NCI-H187 (cell line): ENCODE data around the gene ITGAL.
"Not testable (repeated sequence)": the region's sequence is repeated elsewhere in the genome, so short reads cannot be mapped to it uniquely, and the experiment has no call there.

Experiments used
- DNase-seq, 2 experiments: peaks; one replicate each; lab custom pipeline; 2025; lab: John Stamatoyannopoulos, UW

Gene ITGAL

DNA sequence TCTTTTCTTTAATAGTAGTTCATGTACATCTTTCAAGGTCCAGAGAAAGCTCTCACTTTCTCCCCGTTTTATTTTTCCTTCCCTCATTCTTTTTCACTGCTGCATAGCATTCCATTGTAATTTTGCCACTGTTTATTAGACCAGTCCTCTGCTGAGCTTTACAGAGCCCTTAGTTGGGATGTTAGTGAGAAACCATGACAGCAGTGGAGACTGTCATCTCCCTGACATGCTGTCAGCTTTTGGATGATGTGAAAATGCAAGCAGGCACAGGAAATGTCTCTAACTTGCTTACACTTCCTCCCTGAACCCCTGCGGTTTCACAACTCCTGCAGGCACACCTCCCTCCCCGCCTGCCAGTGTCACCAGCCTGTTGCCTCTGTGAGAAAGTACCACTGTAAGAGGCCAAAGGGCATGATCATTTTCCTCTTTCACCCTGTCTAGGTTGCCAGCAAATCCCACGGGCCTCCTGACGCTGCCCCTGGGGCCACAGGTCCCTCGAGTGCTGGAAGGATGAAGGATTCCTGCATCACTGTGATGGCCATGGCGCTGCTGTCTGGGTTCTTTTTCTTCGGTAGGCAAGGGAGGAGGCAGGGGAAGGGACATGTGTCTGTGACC is at the start of gene ITGAL:
ITGAL (plus strand) TSS at position 415 of the 615 bp plus-strand sequence; CDS start at position 511, 96 bp downstream.
- DNase-seq = no peak

DNA sequence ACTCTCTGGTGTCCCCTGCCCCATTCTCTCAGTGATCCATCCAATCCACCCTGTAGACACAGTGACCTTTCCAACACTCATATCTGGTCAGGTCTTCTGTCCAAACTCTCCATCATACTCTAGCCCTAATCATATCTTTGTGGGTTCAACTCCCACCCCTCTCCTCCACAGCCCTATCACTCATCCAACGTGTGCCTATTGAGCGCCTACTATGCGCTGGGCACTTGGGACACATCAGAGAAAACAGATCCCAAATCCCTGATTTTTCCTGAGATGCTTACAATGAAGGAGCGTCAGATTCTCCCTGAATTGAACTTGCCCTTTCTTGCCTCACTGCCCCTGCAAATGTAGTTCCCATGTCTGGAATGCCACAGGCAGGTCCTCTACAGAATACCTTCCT is 44.5 kb upstream of the ITGAL start:
- no peak for DNase-seq

DNA sequence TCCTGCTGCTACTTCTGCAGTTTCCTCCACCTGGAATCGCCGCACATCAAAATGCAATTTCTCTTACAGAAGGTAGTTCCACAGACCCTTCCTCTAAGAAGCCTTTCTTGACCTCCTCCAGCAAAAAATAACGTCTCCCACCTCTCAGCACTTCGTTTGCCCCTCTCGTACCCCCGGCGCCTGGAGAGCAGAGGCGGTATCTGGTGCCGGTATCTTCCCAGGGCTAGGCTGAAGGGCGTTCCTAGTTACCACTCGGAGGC is 43.2 kb upstream of the ITGAL start:
- DNase-seq = no peak

DNA sequence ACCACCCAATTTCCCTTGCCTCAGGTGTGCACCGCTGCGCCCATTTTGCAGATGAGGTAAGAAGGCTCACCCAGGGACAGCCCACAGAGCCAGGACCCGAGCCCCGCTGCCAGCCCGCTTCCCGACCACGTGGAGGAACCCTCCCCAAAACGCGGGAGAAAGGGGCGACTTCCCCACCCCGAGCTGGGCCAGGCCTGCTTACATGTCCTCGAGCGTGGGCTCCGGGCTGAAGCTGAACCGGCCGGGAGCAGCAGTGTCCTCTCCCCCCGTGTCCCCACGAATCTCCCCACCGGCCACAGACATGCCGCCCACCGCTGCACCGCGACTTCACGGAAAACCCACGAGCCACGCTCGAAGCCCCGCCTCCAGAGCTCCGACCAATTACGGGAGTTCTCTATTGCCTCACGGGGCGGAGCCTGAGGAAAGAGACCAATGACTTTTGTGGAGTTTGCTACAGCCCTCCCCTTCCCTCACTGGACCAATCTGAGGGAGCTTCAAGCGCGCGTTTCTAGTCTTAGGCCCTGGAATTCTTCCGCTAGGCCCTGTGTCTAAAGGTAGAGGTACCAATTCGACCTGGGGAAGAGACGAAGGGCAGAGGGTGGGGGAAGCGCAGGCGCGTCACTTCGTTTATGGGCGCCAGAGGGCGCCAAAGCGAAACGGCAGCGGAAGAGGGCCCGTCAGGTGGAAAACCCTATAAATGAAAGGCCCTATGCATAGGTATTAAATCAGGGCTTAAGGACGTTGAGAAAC is 42.7 kb upstream of the ITGAL start, which contains the start of gene DCTPP1:
DCTPP1 (minus strand) TSS at position 353 of the 750 bp plus-strand sequence; CDS start at position 303, 50 bp downstream.
- DNase-seq = peak; percentile 80 to 88

DNA sequence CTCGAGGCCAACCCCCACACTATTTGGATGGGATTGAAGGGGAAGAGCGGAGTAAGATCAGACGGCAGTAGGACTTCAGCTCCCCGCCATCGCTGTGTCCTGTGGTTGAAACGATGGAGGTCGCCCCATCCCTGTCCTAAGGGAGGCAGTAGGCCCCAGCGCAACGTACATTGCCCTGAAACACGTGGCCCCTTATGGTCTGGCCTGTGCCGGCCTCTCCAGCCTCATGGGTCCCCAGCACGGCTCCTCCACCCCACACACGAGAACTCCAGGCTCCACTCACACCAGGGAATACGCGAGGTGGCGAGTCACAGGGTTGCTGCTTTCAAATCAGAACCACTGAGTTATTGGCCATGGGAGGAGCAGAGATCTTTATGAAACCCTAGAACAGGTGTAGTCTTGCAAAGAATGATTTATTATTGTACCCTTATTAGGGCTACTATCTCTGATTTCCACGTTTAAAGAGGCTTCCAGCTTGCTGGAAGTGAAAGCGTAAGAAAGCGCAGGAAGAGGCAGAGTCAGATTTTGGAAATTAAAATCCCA is 42.0 kb upstream of the ITGAL start:
- DNase-seq = no peak

DNA sequence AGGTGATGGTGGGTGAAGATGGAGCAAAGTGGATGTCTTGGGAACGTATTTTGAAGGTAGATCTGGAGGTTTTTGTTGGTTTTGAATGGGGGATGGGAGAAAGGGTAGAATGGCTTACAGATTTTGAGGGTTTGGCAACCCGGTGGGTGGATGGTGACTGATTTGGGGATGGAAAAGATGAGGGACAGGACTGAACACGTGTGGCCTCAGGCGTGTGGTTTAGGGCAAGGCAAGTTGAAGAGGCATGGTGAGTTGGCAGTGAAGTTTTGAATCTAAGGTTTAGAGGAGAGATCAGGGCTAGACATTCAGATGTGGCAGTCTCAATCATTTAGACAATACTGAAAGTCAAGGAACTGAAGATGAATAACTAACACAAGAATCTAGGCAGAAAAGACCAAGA is 37.7 kb upstream of the ITGAL start:
- no peak for DNase-seq

DNA sequence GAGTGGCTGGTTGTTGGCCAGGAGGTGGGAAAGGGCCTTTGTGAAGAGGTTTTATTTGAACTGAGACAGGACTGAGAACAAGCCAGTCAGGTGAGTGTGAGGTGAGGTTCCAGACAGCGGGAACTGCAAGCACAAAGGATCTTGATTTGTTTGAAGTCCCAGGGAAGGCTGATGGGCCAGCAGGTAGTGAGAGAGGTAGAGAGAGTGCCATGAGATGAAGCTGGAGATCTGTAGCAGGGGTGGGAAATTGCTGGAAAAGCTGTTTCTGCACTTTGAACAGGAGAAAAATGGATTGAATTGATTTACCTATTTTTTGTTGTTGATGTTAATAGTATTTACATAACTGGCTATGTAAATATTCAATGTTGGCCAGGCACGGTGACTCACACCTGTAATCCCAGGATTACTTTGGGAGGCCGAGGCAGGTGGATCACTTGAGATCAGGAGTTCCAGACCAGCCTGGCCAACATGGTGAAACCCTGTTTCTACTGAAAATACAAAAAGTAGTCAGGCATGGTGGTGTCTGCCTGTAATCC is 35.0 kb upstream of the ITGAL start:
- DNase-seq = peak in 1 of 2 experiments; percentile 6

DNA sequence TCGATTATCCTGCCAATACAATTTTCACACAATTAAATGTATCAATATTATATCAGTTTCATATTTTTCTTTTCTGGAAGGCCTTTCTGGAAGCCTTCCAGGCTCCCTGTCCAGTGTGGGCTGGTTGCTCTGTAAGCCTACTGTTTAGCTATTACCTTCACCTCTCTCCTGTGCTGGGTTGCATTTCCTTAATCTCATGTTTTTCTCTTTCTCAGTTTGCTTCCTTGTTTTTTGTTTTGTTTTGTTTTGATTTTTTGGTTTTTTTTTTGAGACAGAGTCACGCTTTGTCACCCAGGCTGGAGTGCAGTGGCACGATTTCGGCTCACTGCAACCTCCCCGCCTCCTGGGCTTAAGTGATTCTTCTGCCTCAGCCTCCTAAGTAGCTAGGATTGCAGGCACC is 33.7 kb upstream of the ITGAL start:
- no peak for DNase-seq

DNA sequence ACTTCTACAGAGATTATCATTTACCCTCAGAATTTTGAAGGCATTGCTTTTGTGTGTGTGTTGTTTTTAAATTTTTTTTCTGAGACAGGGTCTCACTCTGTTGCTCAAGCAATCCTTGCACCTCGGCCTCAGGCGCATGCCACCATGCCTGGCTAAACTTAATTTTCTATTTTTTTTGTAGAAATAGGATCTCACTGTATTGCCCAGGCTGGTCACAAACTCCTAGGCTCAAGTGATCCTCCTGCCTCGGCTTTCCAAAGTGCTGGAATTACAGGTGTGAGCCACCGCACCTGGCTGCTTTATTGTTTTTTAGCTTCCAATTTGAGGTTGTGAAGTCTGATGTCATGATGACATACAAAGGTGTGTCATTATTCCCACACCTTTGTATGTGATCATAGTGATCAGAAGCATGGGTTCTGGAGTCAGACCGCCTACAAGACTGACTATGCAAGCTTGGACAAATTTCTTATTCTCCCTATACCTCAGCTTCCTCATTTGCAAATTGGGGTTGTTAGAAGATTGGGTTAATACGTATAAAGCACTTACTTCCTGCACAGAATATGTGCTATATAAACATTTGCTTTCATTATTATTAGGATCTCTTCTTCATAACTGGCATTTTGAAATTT is 32.7 kb upstream of the ITGAL start:
- no peak for DNase-seq

DNA sequence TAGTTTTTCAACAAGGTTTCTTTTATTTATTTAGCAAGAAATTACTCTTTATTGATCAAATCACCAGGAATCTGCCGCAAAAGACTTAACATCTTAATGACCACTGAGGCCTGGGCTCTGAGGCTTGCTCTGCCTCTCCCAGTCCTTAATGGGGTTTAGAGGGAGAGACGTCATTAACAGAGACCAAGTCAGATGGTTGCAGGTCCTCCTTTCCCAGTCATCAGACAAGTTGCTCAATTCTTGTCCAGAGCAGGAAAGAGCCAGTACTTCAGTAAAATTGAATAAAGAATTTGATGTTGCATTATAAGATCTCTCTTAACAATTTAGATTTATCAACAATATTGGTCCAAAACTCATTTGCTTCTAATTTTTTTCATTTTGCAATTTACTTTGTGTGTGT is 28.9 kb upstream of the ITGAL start:
- no peak for DNase-seq

DNA sequence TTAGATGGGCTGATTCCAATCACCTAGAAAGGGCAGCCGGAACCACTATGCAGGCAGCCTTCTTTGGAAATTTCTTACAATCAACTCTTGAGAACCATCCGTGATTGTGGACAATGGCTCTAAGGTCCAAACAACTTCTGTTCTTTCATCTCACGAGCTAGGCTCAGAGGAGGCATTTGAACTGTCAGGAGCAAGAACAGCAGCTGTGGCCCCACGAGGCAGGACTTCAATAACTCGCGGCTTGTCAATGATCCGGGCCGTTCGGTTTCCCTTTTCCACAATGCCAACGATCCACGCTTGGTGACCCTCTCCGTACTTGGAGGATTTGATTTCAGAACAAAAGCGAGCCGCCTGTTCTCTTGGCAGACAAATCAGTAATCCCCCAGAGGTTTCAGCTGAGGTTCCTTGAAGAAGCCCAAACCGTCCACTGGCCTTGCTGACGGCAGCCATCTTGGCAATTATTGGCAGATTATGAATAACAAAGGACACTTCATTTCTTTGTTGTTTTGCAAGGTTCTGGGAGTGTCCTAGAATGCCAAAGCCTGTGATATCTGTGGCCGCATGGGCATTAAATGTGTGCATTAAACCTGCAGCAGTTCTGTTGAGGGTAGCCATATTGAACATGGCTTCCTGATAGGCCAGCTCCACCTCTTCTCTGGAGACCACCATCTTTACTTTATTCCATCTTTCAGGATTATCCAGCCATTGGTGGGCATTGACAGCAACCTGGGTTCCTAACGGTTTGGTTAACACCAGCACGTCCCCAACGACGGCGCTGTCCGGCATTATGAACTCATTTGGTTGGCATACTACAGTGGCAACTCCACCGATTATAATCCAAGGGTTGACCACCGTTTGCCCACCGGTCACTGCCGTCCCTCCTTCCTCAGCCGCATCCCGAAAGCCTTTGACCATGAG is 28.1 kb upstream of the ITGAL start:
- DNase-seq = no peak

DNA sequence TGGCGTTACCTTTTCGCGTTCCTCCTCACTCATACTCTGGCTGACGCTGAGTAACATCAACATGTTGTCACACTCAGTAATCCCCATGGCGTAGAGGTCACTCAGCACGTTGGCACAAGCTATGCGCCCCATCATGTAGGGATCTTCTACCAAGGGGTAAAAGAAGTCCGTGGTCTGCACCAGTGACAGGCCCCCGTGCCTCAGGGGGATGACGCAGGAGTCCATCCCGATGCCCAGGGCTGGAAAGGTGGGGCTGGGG is 27.5 kb upstream of the ITGAL start:
- no peak for DNase-seq

DNA sequence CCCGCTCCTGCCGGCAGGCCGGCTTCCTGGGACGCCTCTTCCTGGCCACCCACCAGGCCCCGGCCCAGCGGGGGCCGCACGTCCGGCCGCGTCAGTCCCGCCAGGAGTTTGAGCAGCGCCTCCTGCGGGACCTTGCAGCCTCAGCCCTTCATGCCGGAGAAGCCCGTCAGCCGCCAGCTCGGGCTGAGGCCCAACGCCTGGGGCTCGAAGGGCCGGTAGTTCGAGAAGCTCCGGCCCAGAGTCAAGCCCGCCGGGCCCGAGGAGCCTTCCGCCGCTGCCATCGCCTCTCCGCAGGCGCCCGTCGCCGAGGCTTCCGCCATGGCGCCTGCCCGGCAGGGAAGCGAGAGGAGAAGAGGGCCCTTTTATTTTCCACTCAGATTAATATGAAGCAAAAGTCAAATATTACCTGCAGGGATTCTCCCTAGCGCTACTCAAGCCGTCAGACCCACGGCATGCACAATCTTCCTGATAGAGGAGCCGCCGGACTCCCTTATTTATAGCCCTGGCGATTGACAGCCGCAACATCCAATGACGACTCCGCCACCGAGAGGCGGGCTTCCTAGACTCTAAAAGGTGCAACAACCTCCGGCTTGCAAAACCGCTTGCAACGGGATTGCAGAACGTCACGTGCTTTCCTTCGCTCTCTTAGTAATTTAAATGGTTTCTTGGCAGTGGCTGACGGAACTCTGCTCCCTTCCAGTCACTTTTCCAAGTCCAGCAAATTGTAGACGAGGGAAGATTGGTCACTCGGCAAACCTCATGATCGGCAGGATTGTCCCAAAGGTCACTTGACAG is 26.9 kb upstream of the ITGAL start, which contains the start of gene SEPHS2:
SEPHS2 (minus strand) TSS at position 467 of the 795 bp plus-strand sequence; CDS start at position 320, 147 bp downstream.
- peak; percentile 81 to 82 for DNase-seq

DNA sequence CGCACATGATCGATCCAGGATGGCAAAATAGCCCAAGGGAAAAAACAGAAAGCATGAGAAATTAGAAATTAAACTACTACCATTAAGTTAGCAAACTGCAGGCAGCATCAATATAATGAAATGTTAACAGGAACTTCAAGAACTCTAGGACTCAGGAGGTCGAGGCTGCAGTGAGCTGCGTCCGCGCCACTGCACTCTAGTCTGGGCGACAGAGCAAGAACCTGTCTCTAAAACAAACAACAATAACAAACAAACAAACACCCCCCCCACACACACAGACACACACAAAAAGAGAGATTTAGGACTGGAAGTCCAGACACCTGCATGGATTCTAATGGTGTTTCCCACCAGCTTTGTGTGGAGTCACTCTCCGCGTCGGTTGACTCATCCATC is 26.3 kb upstream of the ITGAL start:
- no peak for DNase-seq

DNA sequence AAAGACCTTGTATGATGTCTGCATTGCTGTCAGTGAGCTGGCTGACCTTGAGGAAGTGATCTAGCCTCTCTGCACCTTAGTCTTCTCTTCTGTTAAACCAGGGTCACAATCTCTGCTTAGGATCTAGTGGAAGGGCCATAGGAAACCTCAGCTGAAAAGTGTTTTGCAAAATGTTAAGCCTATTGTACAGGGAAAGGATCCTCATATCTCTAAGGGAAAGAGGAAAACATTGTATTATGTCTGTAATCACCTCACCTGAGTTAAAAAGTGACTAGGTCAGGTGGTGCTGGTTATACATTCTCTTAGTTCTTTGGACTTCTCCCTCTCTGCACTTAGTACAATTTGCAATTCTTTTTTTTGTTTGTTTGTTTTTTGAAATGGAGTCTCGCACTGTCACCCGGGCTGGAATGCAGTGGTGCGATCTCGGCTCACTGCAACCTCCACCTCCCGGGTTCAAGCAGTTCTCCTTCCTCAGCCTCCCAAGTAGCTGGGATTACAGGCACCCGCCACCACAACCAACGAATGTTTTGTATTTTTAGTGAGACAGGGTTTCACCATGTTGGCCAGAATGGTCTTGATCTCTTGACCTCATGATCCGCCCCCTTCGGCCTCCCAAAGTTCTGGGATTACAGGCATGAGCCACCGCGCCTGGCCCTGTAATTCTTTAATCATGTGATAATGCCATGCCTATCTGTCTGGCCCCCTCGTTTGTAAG is 24.9 kb upstream of the ITGAL start:
- DNase-seq = no peak

DNA sequence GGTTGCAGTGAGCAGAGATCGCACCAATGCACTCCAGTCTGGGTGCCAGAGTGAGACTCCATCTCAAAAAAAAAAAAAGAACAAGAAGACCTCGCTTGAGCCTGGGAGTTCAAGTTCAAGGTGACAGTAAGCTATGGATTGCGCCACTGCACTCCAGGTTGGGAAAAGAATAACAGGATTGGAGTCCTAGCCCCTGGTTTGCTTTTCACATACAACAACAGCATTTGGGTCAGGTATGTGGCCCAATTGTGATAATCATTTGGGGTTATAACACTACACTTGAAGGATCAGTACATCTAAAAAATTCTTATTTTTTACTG is 23.5 kb upstream of the ITGAL start:
- no peak for DNase-seq

DNA sequence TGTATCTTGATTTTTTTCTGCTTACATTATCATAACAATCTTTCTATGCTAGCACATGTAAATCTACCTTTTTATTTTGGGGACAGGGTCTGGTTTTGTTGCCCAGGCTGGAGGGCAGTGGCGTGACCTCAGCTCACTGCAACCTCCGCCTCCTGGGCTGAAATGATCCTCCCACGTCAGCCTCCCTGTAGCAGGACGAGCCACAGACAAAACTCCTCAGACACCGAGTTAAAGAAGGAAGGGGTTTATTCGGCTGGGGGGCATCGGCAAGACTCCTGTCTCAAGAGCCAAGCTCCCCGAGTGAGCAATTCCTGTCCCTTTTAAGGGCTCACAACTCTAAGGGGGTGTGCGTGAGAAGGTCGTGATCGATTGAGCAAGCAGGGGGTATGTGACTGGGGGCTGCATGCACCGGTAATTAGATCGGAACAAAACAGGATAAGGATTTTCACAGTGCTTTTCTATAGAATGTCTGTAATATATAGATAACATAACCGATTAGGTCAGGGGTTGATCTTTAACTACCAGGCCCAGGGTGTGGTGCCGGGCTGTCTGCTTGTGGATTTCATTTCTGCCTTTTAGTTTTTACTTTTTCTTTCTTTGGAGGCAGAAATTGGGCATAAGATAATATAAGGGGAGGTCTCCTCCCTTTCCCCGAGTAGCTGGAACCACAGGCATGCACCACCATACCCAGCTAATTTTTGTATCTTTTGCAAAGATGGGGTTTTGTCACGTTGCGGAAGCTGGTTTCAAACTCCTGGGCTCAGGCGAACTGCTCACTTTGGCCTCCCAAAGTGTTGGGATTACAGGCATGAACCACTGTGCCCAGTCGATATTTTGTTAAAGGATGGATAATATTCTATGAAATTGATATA is 19.6 kb upstream of the ITGAL start:
- DNase-seq = not testable (repeated sequence)

DNA sequence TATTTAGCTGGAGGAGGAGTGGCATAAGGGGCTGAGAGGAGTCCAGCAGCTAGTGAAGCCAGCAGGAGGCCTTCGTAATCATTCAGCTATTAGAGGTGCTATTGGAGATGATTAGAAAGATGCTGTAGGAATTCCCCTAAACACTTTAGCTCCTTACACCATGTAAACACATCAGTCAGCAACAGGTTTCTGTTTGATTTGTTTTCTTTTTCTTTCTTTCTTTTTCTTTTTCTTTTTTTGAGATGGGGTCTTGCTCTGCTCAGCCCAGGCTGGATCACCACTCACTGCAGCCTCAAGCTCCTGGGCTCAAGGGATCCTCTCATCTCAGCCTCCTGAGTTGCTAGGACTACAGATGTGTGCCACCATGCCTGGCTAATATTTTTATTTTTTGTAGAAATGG is 16.2 kb upstream of the ITGAL start:
- DNase-seq = no peak

DNA sequence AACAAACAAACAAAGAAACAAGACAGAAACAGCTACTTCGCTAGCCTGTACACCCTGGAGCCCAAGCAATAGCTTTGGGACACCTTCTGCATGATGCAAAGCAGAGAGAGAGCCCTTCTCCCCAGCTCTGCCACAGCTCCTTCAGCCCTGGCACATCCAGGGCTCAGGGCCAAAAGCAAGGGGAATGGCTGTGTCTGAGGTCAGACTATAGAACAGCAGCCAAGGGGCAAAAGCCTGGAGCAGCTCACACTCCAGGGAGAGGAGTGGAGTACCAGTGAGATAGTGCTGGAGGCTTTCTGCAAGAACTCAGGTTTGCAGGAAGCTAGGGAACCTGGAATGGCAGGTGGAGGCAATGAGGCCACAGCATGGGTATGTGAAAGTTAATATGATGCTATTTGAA is 15.3 kb upstream of the ITGAL start:
- no peak for DNase-seq
